GM21528 (cell line): ENCODE data around the gene STON1.
"Not testable (repeated sequence)": the region's sequence is repeated elsewhere in the genome, so short reads cannot be mapped to it uniquely, and the experiment has no call there.

Source experiments
- ATAC-seq: cut with Tn5 transposase; IDR thresholded peaks from one replicate; pipeline ENCODE4 v1.9.1; 2021; ENCODE audit warnings: mild to moderate bottlenecking, moderate library complexity; ENCODE audit not compliant: unreplicated experiment, low FRiP score

The STON1 gene

GRCh38 chr2:48566592-48567310 lies 36.8 kb downstream of the STON1 start:
- ATAC-seq: no peak

GRCh38 chr2:48567671-48568070 lies 37.7 kb downstream of the STON1 start:
- ATAC-seq: no peak

DNA sequence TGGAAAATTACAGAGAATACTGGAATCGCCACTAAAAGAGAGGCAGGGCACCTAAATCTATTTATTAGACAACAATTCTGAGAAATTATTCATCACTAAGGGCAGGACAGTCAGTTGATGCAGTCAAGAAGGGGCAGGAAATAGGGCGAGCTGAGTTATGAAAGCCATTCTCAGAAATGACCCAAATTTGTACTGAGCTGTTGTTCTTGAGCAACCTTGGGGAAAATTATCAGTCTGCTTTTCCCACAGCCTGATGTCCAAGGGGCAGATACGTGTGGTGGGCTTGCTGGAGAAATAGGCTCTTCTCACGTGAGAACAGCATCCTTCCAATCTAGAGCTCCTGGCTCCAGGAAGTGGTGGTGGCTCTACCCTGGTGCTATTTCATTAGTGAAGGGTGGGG lies 38.6 kb downstream of the STON1 start:
- ATAC-seq: no peak

- no peak for ATAC-seq
Measured at GRCh38 chr2:48569433-48569832, 39.5 kb downstream of the STON1 start.

- no peak for ATAC-seq
Measured at GRCh38 chr2:48572816-48573215, 42.9 kb downstream of the STON1 start.

DNA sequence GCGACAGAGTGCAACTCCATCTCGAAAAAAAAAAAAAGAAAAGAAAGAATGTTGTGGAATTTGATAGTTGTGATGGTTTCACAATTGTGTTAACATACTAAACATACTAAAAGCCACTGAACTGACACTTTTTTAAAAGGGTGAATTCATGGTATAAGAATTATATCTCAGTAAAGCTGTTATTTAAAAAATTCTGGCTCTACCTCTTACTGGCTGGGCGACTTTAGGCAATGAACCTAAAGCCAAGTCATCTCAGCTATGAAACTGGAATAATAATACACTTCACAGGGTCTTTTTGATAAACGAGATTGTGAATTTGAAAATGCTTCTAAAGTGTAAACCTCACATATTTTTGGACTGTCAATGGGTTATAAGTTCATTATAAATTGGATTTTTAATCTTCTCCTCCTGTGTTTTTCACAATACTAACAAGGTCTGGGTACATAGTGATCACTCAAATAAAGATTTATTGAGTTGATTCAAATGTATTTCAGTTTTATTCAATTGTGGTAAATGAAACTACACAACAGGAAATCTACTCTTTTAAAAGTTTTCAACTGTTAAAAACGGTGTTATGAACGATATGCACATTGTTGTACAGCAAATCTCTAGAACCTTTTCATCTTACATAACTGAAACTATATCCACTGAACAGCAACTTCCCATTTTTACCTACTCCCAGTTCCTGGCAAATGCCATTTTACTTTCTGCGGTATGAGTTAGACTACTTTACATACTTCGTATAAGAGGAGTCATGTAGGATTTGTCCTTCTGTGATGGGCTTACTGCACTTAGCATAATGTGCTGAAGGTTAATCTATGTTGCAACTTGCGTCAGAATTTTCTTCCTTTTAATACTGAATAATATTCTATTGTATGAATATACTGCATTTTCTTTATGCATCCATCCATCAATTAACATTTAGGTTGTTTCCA lies 44.7 kb downstream of the STON1 start:
- ATAC-seq: no peak

- ATAC-seq: no peak
Measured at GRCh38 chr2:48578313-48578712, 48.4 kb downstream of the STON1 start.

GRCh38 chr2:48583961-48584360 lies 54.0 kb downstream of the STON1 start:
- ATAC-seq: no peak

GRCh38 chr2:48584551-48584950 lies 54.6 kb downstream of the STON1 start:
- no peak for ATAC-seq

DNA sequence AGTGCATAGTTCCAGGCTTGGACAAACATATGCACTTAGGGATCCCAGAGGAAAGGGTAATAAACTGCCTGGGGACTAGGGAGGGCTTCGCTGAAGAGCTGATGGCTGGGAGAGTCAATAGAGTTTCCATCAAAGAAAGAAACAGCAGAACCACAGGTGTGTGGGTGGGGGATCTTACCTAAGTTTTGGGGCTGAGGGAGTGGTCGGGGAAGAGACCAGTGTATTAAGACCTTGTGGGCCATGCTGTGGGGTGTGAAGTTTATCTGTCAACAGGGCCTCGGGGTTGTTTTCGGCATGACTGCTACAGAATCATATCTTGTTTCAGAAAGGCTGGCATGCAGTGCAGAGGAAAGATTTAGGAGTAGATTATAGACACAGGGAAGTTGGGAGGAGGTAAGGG lies 56.5 kb downstream of the STON1 start:
- ATAC-seq: no peak

DNA sequence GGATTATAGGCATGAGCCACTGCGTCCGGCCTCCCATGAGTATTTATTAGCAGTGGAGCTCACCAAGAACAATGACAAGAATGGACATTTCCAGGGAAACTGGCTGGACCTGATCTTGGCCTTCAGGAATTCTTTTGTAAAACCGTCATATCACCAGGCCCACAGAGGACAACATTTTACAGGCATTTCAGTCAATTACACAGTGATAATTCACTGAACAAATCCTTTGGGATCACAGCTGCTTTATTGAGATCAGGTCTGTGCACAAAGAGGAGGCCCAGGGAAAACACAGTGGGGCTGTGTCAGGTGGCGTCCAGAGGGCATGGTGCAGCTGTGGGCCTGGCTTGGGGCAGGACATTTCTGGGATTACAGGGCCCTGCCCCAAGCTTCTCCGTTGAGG lies 57.6 kb downstream of the STON1 start:
- no peak for ATAC-seq

DNA sequence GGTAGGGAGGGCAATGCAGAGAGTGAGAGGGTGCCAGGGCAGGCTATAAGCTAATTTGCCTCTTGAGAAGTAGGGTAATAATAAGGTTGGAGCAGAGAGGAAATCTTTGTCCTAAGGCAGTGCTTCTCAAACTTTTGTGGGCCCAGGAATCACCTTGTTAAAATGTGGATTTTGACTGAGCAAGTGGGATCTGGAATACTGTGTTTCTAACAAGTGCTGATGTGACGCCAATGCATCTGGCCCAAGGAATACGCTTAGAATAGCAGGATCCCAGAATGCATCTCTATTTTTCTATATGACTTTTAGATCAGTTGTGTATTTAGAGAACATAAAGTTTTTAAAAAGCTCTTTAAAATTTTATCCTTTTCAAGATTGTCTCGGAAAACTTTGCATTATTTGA lies 58.0 kb downstream of the STON1 start:
- ATAC-seq: no peak

DNA sequence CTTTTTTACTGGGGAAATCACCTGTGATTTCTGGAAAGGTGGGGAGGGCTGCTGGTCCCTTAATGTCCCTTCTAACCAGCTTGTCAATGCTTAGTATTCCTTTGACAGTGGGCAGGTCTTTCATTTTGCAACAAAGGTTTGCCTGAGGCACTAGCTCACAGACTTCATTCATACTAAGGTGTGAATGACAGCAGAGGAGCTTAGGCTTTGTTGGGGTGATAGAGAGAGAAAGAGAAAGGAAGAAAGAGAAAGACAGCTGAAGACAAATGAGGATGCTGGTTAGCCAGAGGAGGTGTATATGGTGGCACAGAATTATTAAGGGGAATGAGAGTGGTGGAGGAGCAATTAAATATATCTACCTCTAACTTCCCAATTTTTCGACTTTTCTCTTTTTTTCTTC lies 58.8 kb downstream of the STON1 start:
- ATAC-seq: no peak

DNA sequence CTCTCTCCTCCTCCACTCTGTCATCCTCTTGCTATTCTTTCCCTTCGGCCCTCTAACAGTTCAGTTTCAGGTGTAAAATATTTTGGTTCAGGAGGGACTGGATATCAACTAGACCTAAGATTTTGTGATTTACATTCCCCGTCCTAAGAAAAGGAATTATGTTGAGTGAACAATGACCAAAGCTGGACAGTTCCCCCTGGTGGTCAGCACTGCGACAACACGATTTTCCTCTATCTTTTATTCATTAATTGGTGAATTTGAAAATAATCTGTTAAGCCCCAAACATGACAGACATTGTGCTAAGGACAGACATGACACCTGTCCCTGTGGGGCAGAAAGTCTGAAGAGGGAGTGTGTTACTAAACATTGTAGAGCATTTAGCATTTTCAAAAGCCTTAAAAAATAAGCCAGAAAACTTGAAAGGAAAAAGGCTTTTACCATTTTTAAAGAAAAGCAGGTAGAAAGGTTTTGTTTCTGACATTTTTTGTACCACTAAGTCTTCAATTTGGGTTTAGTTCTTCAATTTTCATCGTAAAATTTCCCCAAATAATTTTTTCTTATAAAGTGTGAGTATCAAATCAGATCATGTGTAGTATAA lies 59.3 kb downstream of the STON1 start:
- no peak for ATAC-seq

- no peak for ATAC-seq
Measured at GRCh38 chr2:48590017-48590416, 60.1 kb downstream of the STON1 start.

DNA sequence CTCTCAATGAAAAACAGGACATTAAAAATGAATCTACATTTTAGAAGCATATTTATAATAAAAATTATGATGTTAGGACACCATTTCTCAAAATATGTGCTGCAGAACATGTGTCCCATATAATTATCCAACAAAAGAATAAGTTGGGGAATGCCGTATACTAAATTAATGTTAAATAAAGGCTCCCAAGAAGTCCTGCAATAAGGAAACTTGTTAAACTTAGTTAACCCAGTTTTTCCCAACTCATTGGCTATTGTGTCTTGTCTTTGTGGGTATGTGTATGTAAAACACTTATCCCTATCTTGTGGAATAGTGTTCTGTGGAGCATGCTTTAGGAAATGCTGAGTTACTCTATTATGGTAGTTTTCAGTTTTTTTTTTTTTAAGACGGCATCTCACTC lies 62.1 kb downstream of the STON1 start:
- ATAC-seq: no peak

- ATAC-seq: not testable (repeated sequence)
Measured at GRCh38 chr2:48596751-48597150, 66.8 kb downstream of the STON1 start.

DNA sequence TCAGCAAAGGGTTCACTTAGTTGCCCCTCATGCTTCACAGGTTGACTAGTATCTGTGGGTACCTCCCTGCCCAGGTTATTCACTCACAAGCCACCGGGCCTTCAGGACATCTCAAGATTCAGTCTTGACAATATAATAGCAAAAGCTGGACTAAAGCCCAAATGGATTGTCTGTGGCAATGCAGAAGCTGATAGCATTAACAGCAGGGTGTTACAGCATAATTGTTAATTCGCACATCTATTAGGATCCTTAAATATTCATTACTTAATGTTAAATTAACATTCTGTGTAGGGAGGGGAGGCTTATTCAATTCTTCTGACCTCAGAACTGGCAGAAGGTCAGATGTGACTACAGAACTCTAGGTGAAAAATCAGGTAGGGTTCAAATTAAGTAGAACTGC lies 67.5 kb downstream of the STON1 start:
- no peak for ATAC-seq

- no peak for ATAC-seq
Measured at GRCh38 chr2:48600204-48600813, 70.4 kb downstream of the STON1 start.

- ATAC-seq: no peak
Measured at GRCh38 chr2:48600917-48601316, 71.0 kb downstream of the STON1 start.

DNA sequence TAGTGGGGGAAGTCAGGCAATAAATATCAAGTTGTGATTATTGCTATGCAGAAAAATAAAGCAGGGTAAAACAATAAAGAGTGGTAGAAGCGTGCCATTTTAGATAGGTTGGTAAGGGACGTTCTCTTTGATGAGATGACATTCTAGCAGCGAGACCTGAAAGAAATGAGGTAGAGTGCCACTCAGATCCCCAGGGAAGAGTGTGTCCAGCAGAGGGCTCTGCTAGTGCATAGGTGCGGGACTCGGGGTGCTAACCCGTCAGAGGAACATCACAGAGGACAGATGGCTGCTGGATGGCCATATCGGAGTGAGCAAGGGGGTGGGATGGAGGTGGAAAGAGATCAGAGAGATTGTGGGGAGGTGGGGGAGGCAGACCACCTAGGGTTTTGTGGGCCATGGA lies 71.4 kb downstream of the STON1 start:
- no peak for ATAC-seq
